Omental fat pad (tissue), 4 donors: ENCODE results near the gene MAP2K1. TPM values are rescaled to one million over a fixed set of nuclear protein-coding genes. Genes with fewer than 3 reads are reported as not detected.

Source experiments
- ATAC-seq: fragments of 150-250 bp; one replicate; pipeline ENCODE4 v1.9.1; 2016; ENCODE audit warnings: mild to moderate bottlenecking, moderate library complexity; ENCODE audit not compliant: low FRiP score
- DNase-seq: peaks from one replicate; pipeline ENCODE4 v3.0.0-alpha.2; 2019; ENCODE audit warnings: low spot score
- CTCF ChIP-seq, 3 donors: fragments of 450-650 bp; IDR thresholded peaks; one replicate each; pipeline ENCODE4 v1.5.1; 2016 to 2017; ENCODE audit warnings: antibody characterized with exemption in 3 of 3, mild to moderate bottlenecking in 3 of 3, moderate library complexity in 2 of 3
- small RNA-seq: library from RNA; depleted of rRNA; stranded (forward); fragments of <200 nt; gene quantifications from one replicate; pipeline ENCODE3, GENCODE V24; 2016
- total RNA-seq, 4 donors: library from RNA; depleted of rRNA; stranded (reverse); fragments of >200 nt; gene quantifications; one replicate each; pipeline ENCODE4 v1.1.0, GENCODE V29; 2016

The MAP2K1 gene
- total RNA-seq, 4 donors from 2014 or later = 49.3 to 63.2 (median 59.6) TPM

GRCh38 chr15:66514586-66514985 is 127.9 kb downstream of the MAP2K1 start:
- ATAC-seq = no peak
- no peak for DNase-seq
- no peak for TF ChIP-seq CTCF (IDR thresholded peaks at IDR 0.05)

DNA sequence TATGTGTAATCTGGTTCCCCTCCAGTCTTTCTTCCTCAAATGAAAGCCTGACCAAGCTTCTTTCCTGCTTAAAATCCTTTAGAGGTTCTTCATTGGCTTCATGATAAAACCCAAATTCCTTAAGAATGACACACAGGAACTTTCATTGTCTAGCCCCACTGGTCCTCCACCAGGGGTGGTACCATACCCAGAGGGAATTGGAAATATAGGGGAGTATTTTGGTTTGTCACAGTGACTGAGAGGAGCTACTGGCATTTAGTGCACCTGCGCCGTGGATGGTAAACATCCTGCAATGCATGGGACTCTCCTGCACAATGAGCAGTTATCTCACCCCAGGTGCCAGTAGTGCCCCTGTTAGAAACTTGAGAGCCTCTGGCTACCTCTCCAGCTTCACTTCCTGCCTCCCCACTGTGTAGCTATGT is 129.2 kb downstream of the MAP2K1 start:
- ATAC-seq (no peak), DNase-seq (no peak)
- no peak for TF ChIP-seq CTCF (IDR thresholded peaks at IDR 0.05)

DNA sequence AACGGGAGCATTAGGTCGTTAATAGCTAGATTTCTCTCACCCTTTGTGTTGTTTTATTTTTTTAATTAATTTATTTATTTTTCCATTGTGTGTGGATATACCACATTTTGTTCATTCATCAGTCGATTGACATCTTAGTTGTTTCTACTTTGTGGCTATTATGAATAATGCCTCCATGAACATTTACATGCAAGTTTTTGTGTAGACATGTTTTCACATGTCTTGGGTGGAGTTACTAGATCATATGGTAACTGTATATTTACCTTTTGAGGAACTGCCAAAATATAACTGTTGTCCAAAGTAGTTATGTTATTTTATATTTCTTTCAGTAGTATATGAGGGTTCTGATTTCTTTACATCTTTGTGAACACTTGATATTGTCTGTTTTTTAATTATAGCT is 137.2 kb downstream of the MAP2K1 start:
- ATAC-seq (no peak), DNase-seq (no peak)
- TF ChIP-seq CTCF (IDR thresholded peaks at IDR 0.05) = no peak

DNA sequence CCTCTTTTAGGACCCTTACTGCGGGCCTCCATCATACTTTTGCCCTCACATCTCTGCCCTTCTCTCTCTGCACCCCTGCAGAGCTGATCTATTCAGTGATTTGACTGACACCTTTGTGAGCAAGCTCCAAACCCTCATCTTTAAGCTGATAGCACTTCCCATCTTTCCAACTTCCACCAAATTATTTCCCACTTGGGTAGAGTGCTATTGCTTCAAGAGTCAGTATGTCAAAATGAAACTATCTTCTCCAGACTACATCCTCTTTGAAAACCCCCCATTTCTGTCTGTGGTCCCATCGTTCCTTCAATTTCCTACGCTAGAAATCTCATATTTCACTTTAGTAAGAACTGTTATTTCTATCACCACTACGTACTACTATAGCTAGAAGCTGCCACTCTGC is 138.1 kb downstream of the MAP2K1 start:
- DNase-seq (no peak), ATAC-seq (no peak)
- TF ChIP-seq CTCF (IDR thresholded peaks at IDR 0.05) = no peak

- DNase-seq (no peak), ATAC-seq (no peak)
- no peak for TF ChIP-seq CTCF (IDR thresholded peaks at IDR 0.05)
These were observed 148.3 kb downstream of the MAP2K1 start for GRCh38 chr15:66535056-66535455.

Small RNAs within 50 kb of the gene (small RNA-seq; reads per million reads assigned to genes)
- not detected for gene ATP5MFP6
- gene MIR4512 = not detected
- gene RF00019 = not detected
- not detected for gene RF01159
- gene SCARNA14 = 5.0 reads per million, percentile 77 among the genes with 10 or more reads in this experiment
- not detected for gene SNORD16
- not detected for gene SNORD18A
- not detected for gene SNORD18B
- gene SNORD18C = not detected

Other genes with a start within 250 kb of the MAP2K1 start
- under 1 TPM in 1 of 4 donors, not detected in 3; 0.47 TPM for gene MEGF11, start 133.2 kb upstream of the MAP2K1 start, total RNA-seq
- 10 to 100 TPM; 24.4 to 60.8 (median 42.1) TPM for gene DIS3L, start 93.3 kb upstream of the MAP2K1 start, total RNA-seq
- gene TIPIN, start 30.2 kb upstream of the MAP2K1 start, total RNA-seq = 1 to 10 TPM; 2.3 to 5.8 (median 5.2) TPM
- 10 to 100 TPM; 22.0 to 35.8 (median 26.4) TPM for gene SNAPC5, start 110.8 kb downstream of the MAP2K1 start, total RNA-seq
- gene RPL4, start 117.9 kb downstream of the MAP2K1 start, total RNA-seq = 1,000 to 10,000 TPM; 2,591 to 3,358 (median 3,050) TPM
- gene ZWILCH, start 118.4 kb downstream of the MAP2K1 start, total RNA-seq = 1 to 10 TPM; 2.5 to 4.8 (median 3.8) TPM
- gene LCTL, start 179.1 kb downstream of the MAP2K1 start, total RNA-seq = not detected